BLaER1 (cell line): ENCODE measurements around the gene ZNF219.
A peak's percentile ranks its signal among the peaks of the same experiment; 100 is the strongest.

ENCODE experiments used
- H3K27ac ChIP-seq: shearing (Covaris generic); formaldehyde crosslinking; 2 replicates; pipeline ENCODE4 v1.8.1; 2022
- H3K27me3 ChIP-seq: shearing (Covaris generic); formaldehyde crosslinking; 2 replicates; pipeline ENCODE4 v1.8.1; 2022
- H3K36me3 ChIP-seq: shearing (Covaris generic); formaldehyde crosslinking; 2 replicates; pipeline ENCODE4 v1.8.1; 2022
- H3K4me1 ChIP-seq: shearing (Covaris generic); formaldehyde crosslinking; 2 replicates; pipeline ENCODE4 v1.8.1; 2022
- H3K4me2 ChIP-seq: shearing (Covaris generic); formaldehyde crosslinking; 2 replicates; pipeline ENCODE4 v1.8.1; 2022
- H3K4me3 ChIP-seq: shearing (Covaris generic); formaldehyde crosslinking; 2 replicates; pipeline ENCODE4 v1.8.1; 2022
- H3K9ac ChIP-seq: shearing (Covaris generic); formaldehyde crosslinking; 2 replicates; pipeline ENCODE4 v1.8.1; 2022
- H3K9me3 ChIP-seq: shearing (Covaris generic); formaldehyde crosslinking; 2 replicates; pipeline ENCODE4 v1.8.1; 2022
- H4K20me1 ChIP-seq: shearing (Covaris generic); formaldehyde crosslinking; 2 replicates; pipeline ENCODE4 v1.8.1; 2022
- Cebpa-rat ChIP-seq: shearing (Covaris generic); IDR thresholded peaks from 2 replicates; pipeline ENCODE4 v1.8.1; 2022

The ZNF219 gene

DNA sequence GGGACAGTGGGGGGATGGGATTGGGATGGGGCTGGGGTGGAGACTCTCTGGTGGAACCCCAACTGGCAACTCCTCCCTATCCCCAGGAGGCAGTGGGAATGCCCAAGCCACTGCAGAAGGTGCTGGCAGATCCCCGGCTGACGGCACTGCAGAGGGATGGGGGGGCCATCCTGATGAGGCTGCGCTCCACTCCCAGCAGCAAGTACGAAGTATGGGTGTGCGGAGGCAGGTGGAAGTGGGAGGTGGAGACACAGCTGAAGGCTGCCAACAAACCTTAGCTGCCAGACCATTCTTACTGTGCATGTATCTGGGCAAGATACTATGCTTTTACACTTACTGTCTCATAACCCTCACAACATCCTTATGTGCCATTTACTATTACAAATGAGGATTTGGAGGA is 20.2 kb downstream of the ZNF219 start:
- Histone ChIP-seq H3K4me2 (no peak overlapping the region), H3K27ac (no peak overlapping the region), H3K4me1 (peaks cover 25% of the 10 kb centered on the region), H3K4me3 (no peak overlapping the region), H3K9me3 (no peaks in the 10 kb centered on the region), H3K9ac (no peak overlapping the region), H3K27me3 (no peaks in the 10 kb centered on the region), H4K20me1 (no peaks in the 10 kb centered on the region), H3K36me3 (peaks cover 76% of the 10 kb centered on the region)
- TF ChIP-seq Cebpa-rat: no peak

DNA sequence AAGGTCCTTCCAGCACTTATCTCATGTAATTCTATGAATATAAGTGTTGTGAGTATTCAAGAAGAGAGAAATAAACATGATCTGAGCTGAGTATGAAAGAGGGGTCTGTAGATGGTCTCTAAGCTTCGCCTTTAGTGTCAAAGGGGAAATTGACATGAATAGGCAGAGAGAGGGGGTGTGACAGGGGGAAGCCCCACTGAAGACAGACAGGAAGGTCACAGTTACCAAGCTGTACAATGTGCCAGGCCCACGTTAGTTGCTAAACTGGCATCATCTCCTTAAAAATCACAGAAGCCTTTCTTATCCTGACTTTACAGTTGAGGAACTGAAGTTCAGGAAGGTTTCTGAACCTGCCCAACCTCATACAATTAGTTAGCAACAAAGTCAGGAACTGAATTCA is 20.8 kb downstream of the ZNF219 start:
- no peak overlapping the region for H3K9ac ChIP-seq
- no peaks in the 10 kb centered on the region for H4K20me1 ChIP-seq
- no peak overlapping the region for H3K4me3 ChIP-seq
- no peak overlapping the region for H3K4me2 ChIP-seq
- peaks cover 70% of the 10 kb centered on the region for H3K36me3 ChIP-seq
- peaks cover 31% of the 10 kb centered on the region for H3K4me1 ChIP-seq
- no peak for TF ChIP-seq Cebpa-rat
- H3K27ac ChIP-seq: no peak overlapping the region
- no peaks in the 10 kb centered on the region for H3K27me3 ChIP-seq
- H3K9me3 ChIP-seq: no peaks in the 10 kb centered on the region

DNA sequence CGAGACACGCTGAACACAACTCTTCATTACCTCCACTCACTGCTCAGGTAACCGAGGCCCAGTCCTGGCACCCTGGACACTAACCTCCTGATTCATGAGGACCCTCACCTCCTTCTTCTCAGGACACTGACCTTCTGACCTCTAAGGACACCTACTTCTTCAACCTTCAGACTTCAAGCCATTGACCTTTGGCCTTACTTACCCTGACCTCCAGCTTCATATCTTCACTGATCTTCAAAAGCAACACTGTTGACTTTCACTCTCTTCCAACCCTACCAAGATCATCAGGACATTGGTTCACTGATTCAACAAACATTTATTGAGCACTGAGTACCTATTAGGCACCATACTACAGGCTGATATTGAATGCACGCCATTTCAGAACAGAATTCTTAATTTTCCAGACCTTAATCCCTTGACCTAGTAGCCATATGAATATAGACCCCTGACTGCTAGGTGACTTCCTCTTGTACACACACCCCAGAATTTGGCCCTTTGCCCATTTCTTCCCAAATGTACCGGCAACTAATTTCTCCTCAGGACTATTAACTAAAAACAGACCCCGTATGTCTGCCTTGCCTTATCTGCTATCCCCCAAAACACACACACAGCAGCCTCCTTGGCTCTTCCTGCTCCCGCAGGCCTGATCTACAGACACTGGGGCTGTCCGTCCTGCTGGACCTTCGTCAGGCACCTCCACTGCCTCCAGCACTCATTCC is 22.6 kb downstream of the ZNF219 start:
- Histone ChIP-seq H3K9me3 (no peaks in the 10 kb centered on the region), H3K4me2 (no peak overlapping the region), H4K20me1 (no peaks in the 10 kb centered on the region), H3K9ac (no peak overlapping the region), H3K4me3 (no peak overlapping the region), H3K27me3 (no peaks in the 10 kb centered on the region), H3K27ac (no peak overlapping the region), H3K36me3 (peaks cover 52% of the 10 kb centered on the region), H3K4me1 (peaks cover 41% of the 10 kb centered on the region)
- TF ChIP-seq Cebpa-rat: no peak

DNA sequence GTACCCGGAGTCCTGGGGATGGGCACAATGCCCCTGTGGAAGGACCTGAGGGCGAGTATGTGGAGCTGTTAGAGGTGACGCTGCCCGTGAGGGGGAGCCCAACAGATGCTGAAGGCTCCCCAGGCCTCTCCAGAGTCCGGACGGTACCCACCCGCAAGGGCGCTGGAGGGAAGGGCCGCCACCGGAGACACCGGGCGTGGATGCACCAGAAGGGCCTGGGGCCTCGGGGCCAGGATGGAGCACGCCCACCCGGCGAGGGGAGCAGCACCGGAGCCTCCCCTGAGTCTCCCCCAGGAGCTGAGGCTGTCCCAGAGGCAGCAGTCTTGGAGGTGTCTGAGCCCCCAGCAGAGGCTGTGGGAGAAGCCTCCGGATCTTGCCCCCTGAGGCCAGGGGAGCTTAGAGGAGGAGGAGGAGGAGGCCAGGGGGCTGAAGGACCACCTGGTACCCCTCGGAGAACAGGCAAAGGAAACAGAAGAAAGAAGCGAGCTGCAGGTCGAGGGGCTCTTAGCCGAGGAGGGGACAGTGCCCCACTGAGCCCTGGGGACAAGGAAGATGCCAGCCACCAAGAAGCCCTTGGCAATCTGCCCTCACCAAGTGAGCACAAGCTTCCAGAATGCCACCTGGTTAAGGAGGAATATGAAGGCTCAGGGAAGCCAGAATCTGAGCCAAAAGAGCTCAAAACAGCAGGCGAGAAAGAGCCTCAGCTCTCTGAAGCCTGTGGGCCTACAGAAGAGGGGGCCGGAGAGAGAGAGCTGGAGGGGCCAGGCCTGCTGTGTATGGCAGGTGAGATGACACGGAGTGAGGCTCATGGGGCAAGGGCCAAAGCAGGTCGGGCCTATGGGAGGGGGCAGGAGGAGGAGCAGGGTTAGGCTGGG is 23.8 kb downstream of the ZNF219 start:
- peak overlapping the region; percentile 87; the same call in 1 of the 2 replicates for H3K27ac ChIP-seq
- H3K4me1 ChIP-seq: peaks cover 44% of the 10 kb centered on the region
- peaks cover 3% of the 10 kb centered on the region for H3K27me3 ChIP-seq
- no peak overlapping the region for H3K4me3 ChIP-seq
- H3K4me2 ChIP-seq: no peak overlapping the region
- peaks cover 42% of the 10 kb centered on the region for H3K36me3 ChIP-seq
- H3K9ac ChIP-seq: peak overlapping the region; percentile 3; the same call in 1 of the 2 replicates
- no peak for TF ChIP-seq Cebpa-rat
- H3K9me3 ChIP-seq: no peaks in the 10 kb centered on the region
- H4K20me1 ChIP-seq: no peaks in the 10 kb centered on the region

DNA sequence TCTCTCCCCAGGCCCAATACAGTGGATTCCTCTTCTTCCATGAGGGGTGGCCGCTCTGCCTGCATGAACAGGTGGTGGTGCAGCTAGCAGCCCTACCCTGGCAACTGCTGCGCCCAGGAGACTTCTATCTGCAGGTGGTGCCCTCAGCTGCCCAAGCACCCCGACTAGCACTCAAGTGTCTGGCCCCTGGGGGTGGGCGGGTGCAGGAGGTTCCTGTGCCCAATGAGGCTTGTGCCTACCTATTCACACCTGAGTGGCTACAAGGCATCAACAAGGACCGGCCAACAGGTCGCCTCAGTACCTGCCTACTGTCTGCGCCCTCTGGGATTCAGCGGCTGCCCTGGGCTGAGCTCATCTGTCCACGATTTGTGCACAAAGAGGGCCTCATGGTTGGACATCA is 24.5 kb downstream of the ZNF219 start:
- Histone ChIP-seq H3K27me3 (peaks cover 10% of the 10 kb centered on the region), H3K4me3 (no peak overlapping the region), H3K9me3 (no peaks in the 10 kb centered on the region), H3K4me1 (peaks cover 45% of the 10 kb centered on the region), H3K36me3 (peaks cover 35% of the 10 kb centered on the region), H3K4me2 (no peak overlapping the region; the same call in 1 of the 2 replicates), H3K9ac (no peak overlapping the region), H3K27ac (0 out of 2 replicates have a peak overlapping the region, but pooled peaks have one; percentile 87), H4K20me1 (no peaks in the 10 kb centered on the region)
- TF ChIP-seq Cebpa-rat: no peak

DNA sequence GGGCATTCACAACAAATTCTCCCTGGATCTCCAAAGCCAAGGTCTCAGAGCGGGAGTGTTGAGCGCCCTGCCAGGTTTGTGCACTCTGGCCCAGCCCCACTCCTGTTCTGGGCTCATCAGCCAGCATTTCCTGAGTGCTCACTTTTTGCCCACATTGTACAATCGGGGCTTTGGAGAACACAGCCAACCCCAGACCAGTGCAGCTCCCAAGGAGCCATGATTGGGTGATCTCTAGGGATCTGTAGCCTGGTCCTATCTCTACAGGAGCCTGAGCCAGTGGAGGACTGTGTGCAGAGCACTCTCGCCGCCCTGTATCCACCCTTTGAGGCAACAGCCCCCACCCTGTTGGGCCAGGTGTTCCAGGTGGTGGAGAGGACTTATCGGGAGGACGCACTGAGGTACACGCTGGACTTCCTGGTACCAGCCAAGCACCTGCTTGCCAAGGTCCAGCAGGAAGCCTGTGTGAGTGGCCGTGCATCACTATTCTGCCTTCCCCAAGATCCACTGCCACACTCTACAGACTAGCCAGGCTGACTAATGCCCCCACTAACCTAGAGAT is 25.6 kb downstream of the ZNF219 start:
- Histone ChIP-seq H3K27ac (peak overlapping the region; percentile 87), H3K4me2 (peak overlapping the region; percentile 88), H3K4me3 (peak overlapping the region; percentile 80), H3K27me3 (peaks cover 16% of the 10 kb centered on the region), H3K9me3 (no peaks in the 10 kb centered on the region), H3K4me1 (peaks cover 51% of the 10 kb centered on the region), H3K36me3 (peaks cover 24% of the 10 kb centered on the region), H4K20me1 (no peaks in the 10 kb centered on the region), H3K9ac (peak overlapping the region; percentile 80; the same call in 1 of the 2 replicates)
- TF ChIP-seq Cebpa-rat: no peak

DNA sequence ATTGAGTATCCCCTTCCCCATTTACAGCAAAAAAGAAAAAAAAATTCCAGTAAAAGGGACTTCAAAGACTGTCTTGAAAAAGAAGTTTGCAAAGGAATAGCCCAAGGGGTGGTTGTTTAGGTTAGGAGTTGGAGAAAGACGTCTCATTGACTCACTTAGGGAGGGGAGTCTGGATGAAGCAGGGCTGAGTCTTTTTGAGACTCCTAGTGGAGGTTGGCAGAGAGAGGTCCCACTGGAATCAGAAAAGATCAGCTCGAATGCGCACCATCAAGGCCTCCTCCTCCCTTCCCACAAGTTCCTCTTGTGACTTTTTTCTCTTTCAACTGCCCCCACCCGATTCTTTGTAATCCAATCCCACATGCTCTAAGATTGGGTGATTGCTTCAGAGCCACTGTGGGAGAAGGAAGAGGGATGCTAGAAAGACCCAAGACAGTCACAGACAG is 26.4 kb downstream of the ZNF219 start:
- H3K9me3 ChIP-seq: no peaks in the 10 kb centered on the region
- peaks cover 51% of the 10 kb centered on the region for H3K4me1 ChIP-seq
- peak overlapping the region; percentile 88 for H3K4me2 ChIP-seq
- H3K9ac ChIP-seq: peak overlapping the region; percentile 80
- H3K36me3 ChIP-seq: peaks cover 24% of the 10 kb centered on the region
- peak overlapping the region; percentile 80 for H3K4me3 ChIP-seq
- no peaks in the 10 kb centered on the region for H4K20me1 ChIP-seq
- peaks cover 16% of the 10 kb centered on the region for H3K27me3 ChIP-seq
- TF ChIP-seq Cebpa-rat: peak; percentile 69
- H3K27ac ChIP-seq: peak overlapping the region; percentile 87

DNA sequence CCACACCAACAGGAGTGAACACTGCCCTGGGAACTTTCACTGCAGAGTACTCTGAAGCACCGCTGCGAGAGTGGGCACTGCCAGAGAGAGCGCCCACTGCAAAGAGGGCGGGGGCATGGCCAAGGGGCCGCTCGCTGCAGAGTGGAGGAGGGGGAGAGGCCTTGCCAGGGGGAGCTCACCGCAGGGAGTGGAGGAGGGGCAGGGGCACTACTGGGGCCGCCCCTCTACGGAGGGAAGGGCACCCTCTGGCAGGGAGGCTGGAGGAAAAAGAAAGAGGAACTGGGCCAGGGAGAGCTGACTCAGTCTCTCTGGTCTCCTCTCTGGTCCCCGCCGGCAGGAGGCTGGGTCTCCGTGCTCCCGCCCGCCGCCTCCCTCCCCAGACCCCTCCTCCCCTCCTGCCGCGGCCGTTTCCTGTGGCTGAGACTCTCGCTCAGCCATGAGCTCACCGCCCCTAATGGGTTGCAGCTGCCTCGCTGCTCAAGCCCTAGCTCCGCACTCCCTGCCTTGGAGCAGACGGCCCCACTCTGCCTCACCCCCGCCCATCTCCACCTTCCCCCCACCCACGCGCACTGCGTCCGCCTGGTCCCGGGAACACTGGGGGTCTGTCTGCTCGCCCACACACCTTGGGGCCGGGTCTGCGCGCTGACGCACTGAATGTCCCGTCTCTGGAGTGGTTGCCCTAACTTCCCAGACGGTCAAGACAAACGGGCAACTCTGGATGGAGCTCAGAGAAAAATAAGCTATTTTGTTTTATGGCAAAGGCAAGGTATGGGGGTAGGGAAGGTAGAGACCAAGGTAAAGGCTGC is 27.0 kb downstream of the ZNF219 start:
- Histone ChIP-seq H3K9me3 (no peaks in the 10 kb centered on the region), H3K27ac (peak overlapping the region; percentile 87), H3K36me3 (peaks cover 20% of the 10 kb centered on the region), H3K9ac (peak overlapping the region; percentile 80), H3K4me1 (peaks cover 51% of the 10 kb centered on the region), H3K4me3 (peak overlapping the region; percentile 80), H3K4me2 (peak overlapping the region; percentile 88), H4K20me1 (no peaks in the 10 kb centered on the region), H3K27me3 (peaks cover 16% of the 10 kb centered on the region)
- no peak for TF ChIP-seq Cebpa-rat

DNA sequence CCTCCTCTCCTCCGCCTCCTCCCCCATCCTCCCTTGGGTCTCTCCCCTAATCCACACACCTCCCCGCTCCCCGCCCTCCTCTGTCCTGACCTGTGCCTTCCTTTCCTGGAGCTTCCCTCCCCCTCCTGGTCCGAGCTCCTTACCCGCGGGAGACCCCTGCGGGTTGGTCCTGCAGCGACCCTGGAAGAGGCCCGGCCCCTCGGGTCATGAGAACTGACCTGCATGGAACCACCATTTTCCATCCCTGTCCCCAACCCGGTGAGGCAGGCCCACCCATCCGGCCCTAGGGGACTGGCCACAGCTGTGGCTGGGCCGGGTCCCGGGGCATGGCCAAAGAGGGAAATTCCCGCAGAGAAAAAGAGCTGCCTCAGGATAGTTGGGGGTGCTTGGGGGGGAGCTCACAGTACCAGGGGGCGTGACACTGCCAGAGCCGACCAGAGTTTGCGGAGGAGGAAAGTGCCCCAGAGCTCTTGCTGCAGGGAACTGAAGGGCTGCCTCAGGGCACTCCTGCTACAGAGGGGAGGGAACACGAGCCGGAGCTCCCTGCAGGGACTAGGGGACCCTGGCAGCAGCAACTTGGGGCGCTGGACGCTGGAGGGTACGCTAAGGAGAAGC is 27.7 kb downstream of the ZNF219 start:
- peak overlapping the region; percentile 87 for H3K27ac ChIP-seq
- no peak for TF ChIP-seq Cebpa-rat

More for the DNA sequence above, 27.7 kb downstream of the ZNF219 start:
- H3K27me3 ChIP-seq: peaks cover 16% of the 10 kb centered on the region
- H3K4me1 ChIP-seq: peaks cover 51% of the 10 kb centered on the region
- H3K9ac ChIP-seq: peak overlapping the region; percentile 80
- H3K9me3 ChIP-seq: no peaks in the 10 kb centered on the region
- H4K20me1 ChIP-seq: no peaks in the 10 kb centered on the region
- H3K4me2 ChIP-seq: peak overlapping the region; percentile 88
- peaks cover 13% of the 10 kb centered on the region for H3K36me3 ChIP-seq
- peak overlapping the region; percentile 80 for H3K4me3 ChIP-seq
